ENCODE data around the gene CABLES1.

Gene CABLES1

DNA sequence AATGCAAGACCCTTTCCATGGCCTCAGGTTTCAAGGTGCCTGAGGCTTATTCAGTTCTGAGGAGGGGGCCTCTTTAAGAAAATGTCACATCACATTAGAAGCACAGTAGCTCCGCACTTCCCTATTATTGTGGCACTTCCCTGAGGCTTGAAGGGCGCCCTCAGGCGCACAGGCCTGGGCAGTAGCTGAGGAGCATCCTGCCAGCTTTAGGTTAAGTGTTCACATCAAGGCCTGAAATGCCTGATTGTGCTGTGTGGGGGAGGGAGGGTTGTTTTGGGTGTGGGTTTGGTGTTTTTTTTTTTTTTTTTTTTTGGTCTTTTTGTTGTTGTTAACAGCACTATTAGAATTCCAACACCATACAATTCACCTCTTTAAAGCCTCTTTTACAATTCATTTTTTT lies 107.9 kb downstream of the CABLES1 start:
- H3K4me3 ChIP-seq (ENCODE audit: low read depth, low read length) = no peak overlapping the region
- no peak for DNase-seq (ENCODE audit: low read depth, low spot score)
- TF ChIP-seq, protein P1, sequence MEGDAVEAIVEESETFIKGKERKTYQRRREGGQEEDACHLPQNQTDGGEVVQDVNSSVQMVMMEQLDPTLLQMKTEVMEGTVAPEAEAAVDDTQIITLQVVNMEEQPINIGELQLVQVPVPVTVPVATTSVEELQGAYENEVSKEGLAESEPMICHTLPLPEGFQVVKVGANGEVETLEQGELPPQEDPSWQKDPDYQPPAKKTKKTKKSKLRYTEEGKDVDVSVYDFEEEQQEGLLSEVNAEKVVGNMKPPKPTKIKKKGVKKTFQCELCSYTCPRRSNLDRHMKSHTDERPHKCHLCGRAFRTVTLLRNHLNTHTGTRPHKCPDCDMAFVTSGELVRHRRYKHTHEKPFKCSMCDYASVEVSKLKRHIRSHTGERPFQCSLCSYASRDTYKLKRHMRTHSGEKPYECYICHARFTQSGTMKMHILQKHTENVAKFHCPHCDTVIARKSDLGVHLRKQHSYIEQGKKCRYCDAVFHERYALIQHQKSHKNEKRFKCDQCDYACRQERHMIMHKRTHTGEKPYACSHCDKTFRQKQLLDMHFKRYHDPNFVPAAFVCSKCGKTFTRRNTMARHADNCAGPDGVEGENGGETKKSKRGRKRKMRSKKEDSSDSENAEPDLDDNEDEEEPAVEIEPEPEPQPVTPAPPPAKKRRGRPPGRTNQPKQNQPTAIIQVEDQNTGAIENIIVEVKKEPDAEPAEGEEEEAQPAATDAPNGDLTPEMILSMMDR (IDR thresholded peaks at IDR 0.05; ENCODE audit: low read depth, low read length) = no peak
- in situ Hi-C loops (cut with HindIII; ENCODE audit: low sequenced_read_pairs) = no loop called here

DNA sequence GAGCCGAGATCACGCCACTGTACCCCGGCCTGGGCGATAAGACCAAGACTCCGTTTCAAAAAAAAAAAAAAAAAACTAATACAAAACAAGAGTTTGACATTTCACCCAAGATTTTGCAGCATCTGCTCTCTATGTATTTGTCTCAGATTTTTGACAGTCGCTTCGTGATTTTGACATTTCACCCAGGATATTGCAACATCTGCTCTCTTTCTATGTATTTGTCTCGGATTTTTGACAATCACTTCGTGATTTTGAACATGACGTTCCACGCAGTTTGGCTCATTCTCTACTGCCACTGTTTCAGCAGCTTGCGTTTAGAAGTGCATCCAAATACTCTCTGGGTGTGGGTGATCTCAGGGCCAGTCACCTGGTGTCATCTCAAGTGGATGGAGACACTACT lies 108.5 kb downstream of the CABLES1 start:
- in situ Hi-C loops (cut with HindIII; ENCODE audit: low sequenced_read_pairs) = no loop called here
- DNase-seq (ENCODE audit: low read depth, low spot score) = no peak
- TF ChIP-seq, protein P1 (IDR thresholded peaks at IDR 0.05; ENCODE audit: low read depth, low read length) = no peak
- no peak overlapping the region for H3K4me3 ChIP-seq (ENCODE audit: low read depth, low read length)

DNA sequence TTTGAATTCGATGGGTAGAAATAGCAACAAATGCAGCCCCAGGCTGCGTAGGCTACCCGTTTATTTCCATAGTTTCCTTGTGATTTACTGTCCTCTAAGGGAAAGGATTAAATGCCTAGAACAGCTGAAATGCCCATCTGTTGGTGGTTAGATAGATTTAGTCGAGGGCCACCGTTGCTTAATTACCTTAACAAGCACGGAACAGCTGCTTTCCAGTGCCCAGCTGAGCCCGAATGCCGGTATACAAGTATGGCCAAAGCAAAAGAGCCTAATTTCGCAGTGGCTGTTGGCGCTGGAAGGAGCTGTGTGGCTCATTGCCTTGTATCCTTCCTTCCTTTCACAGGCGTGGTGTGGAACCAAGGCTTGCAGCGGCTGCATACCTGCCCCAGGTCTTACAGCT lies 109.1 kb downstream of the CABLES1 start:
- H3K4me3 ChIP-seq (ENCODE audit: low read depth, low read length) = no peak overlapping the region
- TF ChIP-seq, protein P1 (IDR thresholded peaks at IDR 0.05; ENCODE audit: low read depth, low read length) = no peak
- no peak for DNase-seq (ENCODE audit: low read depth, low spot score)
- in situ Hi-C loops (cut with HindIII; ENCODE audit: low sequenced_read_pairs) = no loop called here

DNA sequence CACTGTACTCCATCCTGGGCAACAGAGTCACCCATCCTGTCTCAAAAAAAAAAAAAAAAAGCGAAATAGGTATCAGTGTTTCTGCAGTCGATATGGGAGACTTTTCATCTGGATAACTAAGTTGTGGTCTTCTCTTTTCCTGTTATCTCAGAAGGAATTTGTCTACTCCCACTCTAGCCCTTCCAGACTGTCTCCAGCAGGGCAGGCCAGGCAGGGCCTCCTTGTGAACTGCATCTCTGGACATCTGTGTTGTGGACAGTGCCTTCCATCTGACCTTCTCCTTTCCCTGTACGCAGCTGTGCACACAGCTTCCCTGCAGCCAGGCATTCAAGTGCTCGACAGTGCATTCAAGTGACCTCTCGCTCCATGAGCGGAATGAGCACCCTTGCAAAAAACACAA lies 110.2 kb downstream of the CABLES1 start:
- in situ Hi-C loops (cut with HindIII; ENCODE audit: low sequenced_read_pairs) = no loop called here
- DNase-seq (ENCODE audit: low read depth, low spot score) = no peak
- H3K4me3 ChIP-seq (ENCODE audit: low read depth, low read length) = no peak overlapping the region
- TF ChIP-seq, protein P1 (IDR thresholded peaks at IDR 0.05; ENCODE audit: low read depth, low read length) = no peak

DNA sequence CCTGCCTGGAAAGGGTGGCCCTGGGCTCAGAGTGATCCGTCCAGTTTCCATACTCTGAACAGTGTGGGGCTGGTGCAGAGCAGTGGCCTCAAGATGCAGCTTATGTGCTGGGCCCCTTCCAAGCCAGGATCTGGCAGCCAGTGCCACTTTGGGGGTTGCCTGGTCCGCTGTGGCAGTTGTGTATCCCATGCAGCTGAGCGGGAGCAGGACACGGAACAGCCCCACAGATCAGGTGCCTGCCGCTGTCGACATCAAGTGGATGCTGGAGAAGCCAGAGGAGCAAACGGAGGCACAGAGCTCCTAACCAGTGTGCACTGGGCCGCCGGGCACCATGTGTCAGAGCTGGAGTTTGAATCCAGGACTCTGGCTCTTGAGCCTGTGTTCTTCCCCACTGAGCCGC lies 112.0 kb downstream of the CABLES1 start:
- TF ChIP-seq, protein P1 (IDR thresholded peaks at IDR 0.05; ENCODE audit: low read depth, low read length) = no peak
- in situ Hi-C loops (cut with HindIII; ENCODE audit: low sequenced_read_pairs) = no loop called here
- no peak for DNase-seq (ENCODE audit: low read depth, low spot score)
- H3K4me3 ChIP-seq (ENCODE audit: low read depth, low read length) = no peak overlapping the region

DNA sequence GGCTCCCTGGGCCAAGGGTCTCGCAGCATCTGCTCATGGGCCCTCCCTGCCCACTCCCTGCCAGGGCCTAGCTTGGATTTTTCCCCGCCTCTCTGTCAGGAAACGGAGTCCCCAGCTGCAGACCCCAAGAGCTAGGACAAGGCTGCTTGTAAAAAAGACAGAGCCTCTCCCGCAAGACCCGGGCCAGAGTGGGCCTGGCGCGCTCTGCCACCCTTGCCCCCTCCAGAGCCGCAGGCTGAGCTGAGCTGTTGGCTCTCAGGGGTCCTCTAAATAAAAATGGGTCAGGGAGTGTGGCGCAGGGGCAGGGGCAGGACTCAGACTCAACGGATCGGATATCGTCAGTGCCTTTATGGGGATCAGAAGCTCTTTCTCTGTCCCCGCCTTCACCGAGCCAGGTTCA lies 112.6 kb downstream of the CABLES1 start:
- H3K4me3 ChIP-seq (ENCODE audit: low read depth, low read length) = no peak overlapping the region
- TF ChIP-seq, protein P1 (IDR thresholded peaks at IDR 0.05; ENCODE audit: low read depth, low read length) = no peak
- in situ Hi-C loops (cut with HindIII; ENCODE audit: low sequenced_read_pairs) = no loop called here
- DNase-seq (ENCODE audit: low read depth, low spot score) = no peak

DNA sequence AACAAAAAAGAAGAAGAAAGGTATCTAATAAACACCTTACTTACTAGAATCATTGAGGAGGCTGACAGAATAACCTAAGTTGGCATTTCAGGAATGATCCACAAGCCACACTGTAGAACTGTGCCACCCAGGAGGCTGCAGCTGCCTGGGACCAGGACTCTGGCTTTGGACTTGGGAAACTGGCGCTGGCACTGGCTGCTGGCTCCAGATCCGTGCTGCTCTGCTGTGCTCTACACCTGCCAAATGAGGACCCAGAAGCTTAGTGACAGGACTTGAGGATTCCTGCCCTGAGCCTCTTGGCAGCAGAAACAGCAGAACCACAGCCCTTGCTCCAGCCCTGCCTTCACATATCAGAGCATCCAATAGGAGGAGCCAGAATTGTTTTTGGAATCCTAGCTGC lies 113.5 kb downstream of the CABLES1 start:
- TF ChIP-seq, protein P1 (IDR thresholded peaks at IDR 0.05; ENCODE audit: low read depth, low read length) = no peak
- in situ Hi-C loops (cut with HindIII; ENCODE audit: low sequenced_read_pairs) = no loop called here
- H3K4me3 ChIP-seq (ENCODE audit: low read depth, low read length) = no peak overlapping the region
- no peak for DNase-seq (ENCODE audit: low read depth, low spot score)
